SK-N-SH (cell line): ENCODE results near the gene PLET1. TPM values are rescaled to one million over a fixed set of nuclear protein-coding genes. Genes with fewer than 3 reads are reported as not detected.

Experiments used
- CTCF ChIA-PET: fragments of 300-600, 350-600 bp; formaldehyde crosslinking; extraction: SDS; loops from one replicate; lab custom pipeline; 2021; lab: Yijun Ruan, JAX
- POLR2A ChIA-PET: fragments of 350-600 bp; sonication (Branson Sonifier 250); formaldehyde crosslinking; extraction: SDS; loops from one replicate; lab custom pipeline; 2020; ENCODE audit warnings: antibody characterized with exemption, inconsistent platforms; lab: Yijun Ruan, JAX
- DNase-seq: peaks from one replicate; pipeline ENCODE4 v3.0.0; 2012
- H2AFZ ChIP-seq: fragments of 200-600 bp; sonication (generic); 2 replicates; pipeline ENCODE4 v1.8.1; 2016; ENCODE audit warnings: antibody characterized with exemption, mild to moderate bottlenecking, low read depth
- H3F3A ChIP-seq: fragments of 200-600 bp; sonication (generic); replicated peaks from 2 replicates; pipeline ENCODE3; 2016; ENCODE audit warnings: antibody characterized with exemption, mild to moderate bottlenecking; ENCODE audit not compliant: insufficient read depth
- H3K27ac ChIP-seq, 2 experiments: fragments of 200-500 bp in 1 of 2; fragments of 200-600 bp in 1 of 2; sonication (Bioruptor generic) in 1 of 2; sonication (generic), shearing (Covaris generic) in 1 of 2; 2 replicates each; pipeline versions ENCODE4 v1.5.1 to v1.6.1; 2014 to 2016; ENCODE audit warnings: low read depth in 2 of 2, inconsistent platforms in 1 of 2, low read length in 1 of 2, mild to moderate bottlenecking in 1 of 2, mixed read lengths in 1 of 2
- H3K27me3 ChIP-seq: fragments of 200-600 bp; sonication (generic), shearing (Covaris generic); 2 replicates; pipeline ENCODE4 v1.6.1; 2016; ENCODE audit warnings: mixed run types; ENCODE audit not compliant: insufficient read depth
- H3K36me3 ChIP-seq, 2 experiments: fragments of 200-500 bp in 1 of 2; fragments of 200-600 bp in 1 of 2; sonication (Bioruptor generic) in 1 of 2; sonication (generic) in 1 of 2; replicated peaks in 1 of 2; 2 replicates each; pipeline versions ENCODE3 to v1.5.1; 2014 to 2016; ENCODE audit warnings: low read length in 1 of 2, mild to moderate bottlenecking in 1 of 2; ENCODE audit not compliant: insufficient read depth in 2 of 2, control insufficient read depth in 1 of 2
- H3K4me1 ChIP-seq, 2 experiments: fragments of 200-500 bp in 1 of 2; fragments of 200-600 bp in 1 of 2; sonication (Bioruptor generic) in 1 of 2; sonication (generic), shearing (Covaris generic) in 1 of 2; 2 replicates each; pipeline versions ENCODE4 v1.5.1 to v1.6.1; 2014 to 2016; ENCODE audit warnings: low read depth in 1 of 2, low read length in 1 of 2, mixed run types in 1 of 2; ENCODE audit not compliant: insufficient read depth in 2 of 2, control insufficient read depth in 1 of 2
- H3K4me2 ChIP-seq: fragments of 200-600 bp; sonication (generic), shearing (Covaris generic); 2 replicates; pipeline ENCODE4 v1.6.1; 2017; ENCODE audit warnings: mixed run types
- H3K4me3 ChIP-seq, 2 experiments: fragments of 200-500 bp in 1 of 2; fragments of 200-600 bp in 1 of 2; sonication (Bioruptor generic) in 1 of 2; sonication (generic), shearing (Covaris generic) in 1 of 2; 2 replicates each; pipeline versions ENCODE4 v1.5.1 to v1.8.1; 2014 to 2016; ENCODE audit warnings: low read depth in 2 of 2, inconsistent platforms in 1 of 2, low read length in 1 of 2, mild to moderate bottlenecking in 1 of 2, mixed read lengths in 1 of 2, moderate library complexity in 1 of 2
- H3K79me2 ChIP-seq: fragments of 200-600 bp; sonication (generic); 2 replicates; pipeline ENCODE4 v1.8.1; 2017; ENCODE audit warnings: mild to moderate bottlenecking; ENCODE audit not compliant: insufficient read depth
- H3K9ac ChIP-seq: fragments of 200-600 bp; sonication (generic); 2 replicates; pipeline ENCODE4 v1.6.1; 2017; ENCODE audit warnings: mixed run types
- H3K9me2 ChIP-seq: fragments of 200-600 bp; sonication (generic); 2 replicates; pipeline ENCODE4 v1.6.1; 2017; ENCODE audit warnings: mixed run types
- H3K9me3 ChIP-seq: fragments of 200-600 bp; sonication (generic); 2 replicates; pipeline ENCODE4 v1.6.1; 2017; ENCODE audit warnings: mixed run types, mild to moderate bottlenecking, moderate library complexity
- H4K20me1 ChIP-seq: fragments of 200-600 bp; sonication (generic); 2 replicates; pipeline ENCODE4 v1.6.1; 2017; ENCODE audit warnings: mild to moderate bottlenecking, mixed run types; ENCODE audit not compliant: insufficient read depth
- CHD2 ChIP-seq: fragments of 150-350 bp; IDR thresholded peaks from 2 replicates; pipeline ENCODE4 v1.6.1; 2018; ENCODE audit warnings: low read length; ENCODE audit not compliant: partially characterized antibody
- ELF1 ChIP-seq: IDR thresholded peaks from 2 replicates; pipeline ENCODE4 v1.4.0; 2012
- EP300 ChIP-seq, 2 experiments: IDR thresholded peaks; 2 replicates each; pipeline versions ENCODE4 v1.4.0 to v1.6.1; 2012; ENCODE audit warnings: borderline replicate concordance in 1 of 2, low read depth in 1 of 2, low read length in 1 of 2
- FOXJ3 ChIP-seq: sonication (generic); formaldehyde crosslinking; IDR thresholded peaks from 2 replicates; pipeline ENCODE4 v1.5.1; 2020; ENCODE audit warnings: mild to moderate bottlenecking, missing genetic modification reagents
- JUND ChIP-seq: IDR thresholded peaks from 2 replicates; pipeline ENCODE4 v1.4.0; 2012
- MAX ChIP-seq: IDR thresholded peaks from 2 replicates; pipeline ENCODE4 v1.4.0; 2012; ENCODE audit warnings: low read depth
- MXI1 ChIP-seq: IDR thresholded peaks from 2 replicates; pipeline ENCODE4 v1.6.1; 2012; ENCODE audit warnings: mild to moderate bottlenecking, low read depth, low read length, improper control_type of control experiment
- NFIC ChIP-seq: IDR thresholded peaks from 2 replicates; pipeline ENCODE4 v1.4.0; 2012; ENCODE audit warnings: borderline replicate concordance
- PBX3 ChIP-seq: IDR thresholded peaks from 2 replicates; pipeline ENCODE4; 2012
- RAD21 ChIP-seq: IDR thresholded peaks from 2 replicates; pipeline ENCODE4 v1.6.1; 2012; ENCODE audit warnings: mild to moderate bottlenecking, low read length
- REST ChIP-seq: IDR thresholded peaks from 2 replicates; pipeline ENCODE4 v1.6.1; 2012; ENCODE audit warnings: mild to moderate bottlenecking, low read depth, low read length, moderate library complexity
- SIN3A ChIP-seq: IDR thresholded peaks from 2 replicates; pipeline ENCODE4 v1.6.1; 2012; ENCODE audit warnings: low read depth, mild to moderate bottlenecking, low read length, moderate library complexity, borderline replicate concordance
- SMC3 ChIP-seq: IDR thresholded peaks from 2 replicates; pipeline ENCODE4 v1.6.1; 2012; ENCODE audit warnings: low read depth, low read length, improper control_type of control experiment
- WGBS: methylation state at CpG from one replicate; pipeline ENCODE4 v1.1.6; 2017; ENCODE audit warnings: low lambda C conversion rate; 5-methylcytosine and 5-hydroxymethylcytosine counted together
- polyA plus RNA-seq, 3 experiments: library from polyadenylated mRNA; depleted of rRNA; stranded (reverse); fragments of >200 nt; gene quantifications; 2 replicates each; pipeline ENCODE4 v1.2.3, GENCODE V29; 2012

The PLET1 gene
- polyA plus RNA-seq, 1 of the 3 experiments (the other 2 are of a cell fraction), result not detected

- Histone ChIP-seq H3K4me3 (peak overlapping the region; percentile 71 to 91), H4K20me1 (no peaks in the 10 kb centered on the region), H3K4me2 (peak overlapping the region; percentile 94), H3K36me3 (peaks cover 28 to 34% of the 10 kb centered on the region in 2 experiments), H3K27me3 (no peaks in the 10 kb centered on the region), H3K9me3 (no peaks in the 10 kb centered on the region), H3K79me2 (peaks cover 51% of the 10 kb centered on the region), H3F3A (no peaks in the 10 kb centered on the region)
- ChIA-PET CTCF (interaction anchor here (1.0 to 17.1 kb wide), 3 partner anchors 48 to 361 kb away, joined by 3 to 620 read pairs (median 3); partner anchors contain the start of gene PLET1), POLR2A (interaction anchor here (1.2 kb wide), 1 partner anchor 36 kb away, joined by 4 read pairs; no protein-coding TSS in a partner anchor)
- DNase-seq, result no peak
- no peak for TF ChIP-seq REST
- no peak for TF ChIP-seq CHD2
- TF ChIP-seq RAD21, result no peak
- no peak for TF ChIP-seq SIN3A
- no peak for TF ChIP-seq JUND
- no peak for TF ChIP-seq ELF1
- no peak for TF ChIP-seq PBX3
- TF ChIP-seq, all 33 proteins: peak for 0
- 79% methylated on average over 3 of the region's 4 CpGs for WGBS
- H3K9ac ChIP-seq, result peak overlapping the region; percentile 76
- peaks cover 14 to 24% of the 10 kb centered on the region in 2 experiments; a peak in 3 of 4 replicates for H3K4me1 ChIP-seq
- no peaks in the 10 kb centered on the region for H3K9me2 ChIP-seq
- 0 out of 2 replicates have a peak overlapping the region, but pooled peaks have one; percentile 100 for H2AFZ ChIP-seq
- no peak overlapping the region for H3K27ac ChIP-seq
These were observed 33.2 kb downstream of the PLET1 start for GRCh38 chr11:112227471-112227870.

GRCh38 chr11:112226831-112227401, 33.7 kb downstream of the PLET1 start:
- Histone ChIP-seq H3K9ac (peak overlapping the region; percentile 76), H4K20me1 (no peaks in the 10 kb centered on the region), H3K9me2 (no peaks in the 10 kb centered on the region), H3K27ac (peak overlapping the region; percentile 78 to 97), H3K4me3 (peak overlapping the region; percentile 71 to 91), H3K27me3 (no peaks in the 10 kb centered on the region), H3K4me1 (peaks cover 14 to 30% of the 10 kb centered on the region in 2 experiments; a peak in 3 of 4 replicates), H3K9me3 (no peaks in the 10 kb centered on the region), H3K36me3 (peaks cover 26 to 30% of the 10 kb centered on the region in 2 experiments), H3K79me2 (peaks cover 51% of the 10 kb centered on the region), H3F3A (no peaks in the 10 kb centered on the region), H2AFZ (peak overlapping the region; percentile 100), H3K4me2 (peak overlapping the region; percentile 94)
- 7% methylated on average over 16 of the region's 16 CpGs for WGBS
- no peak for TF ChIP-seq MAX
- no peak for TF ChIP-seq EP300 (IDR thresholded peaks at IDR 0.05; ENCODE audit: borderline replicate concordance in 1 of 2, low read depth in 1 of 2, low read length in 1 of 2)
- TF ChIP-seq SMC3, result no peak
- no peak for TF ChIP-seq FOXJ3 (CRISPR knock-in tag)
- no peak for TF ChIP-seq MXI1
- no peak for TF ChIP-seq NFIC
- DNase-seq, result peak; percentile 35
- POLR2A ChIA-PET, result interaction anchor here (0.8 to 1.7 kb wide), 3 partner anchors 15 to 39 kb away, joined by 4 to 7 read pairs (median 6); no protein-coding TSS in a partner anchor
- CTCF ChIA-PET, result interaction anchor here (1.0 to 17.1 kb wide), 4 partner anchors 48 to 361 kb away, joined by 3 to 620 read pairs (median 4); partner anchors contain the start of gene PLET1
